Measurements from ENCODE around the gene IL26.
"Not testable (repeated sequence)": the region's sequence is repeated elsewhere in the genome, so short reads cannot be mapped to it uniquely, and the experiment has no call there.

Gene IL26

DNA sequence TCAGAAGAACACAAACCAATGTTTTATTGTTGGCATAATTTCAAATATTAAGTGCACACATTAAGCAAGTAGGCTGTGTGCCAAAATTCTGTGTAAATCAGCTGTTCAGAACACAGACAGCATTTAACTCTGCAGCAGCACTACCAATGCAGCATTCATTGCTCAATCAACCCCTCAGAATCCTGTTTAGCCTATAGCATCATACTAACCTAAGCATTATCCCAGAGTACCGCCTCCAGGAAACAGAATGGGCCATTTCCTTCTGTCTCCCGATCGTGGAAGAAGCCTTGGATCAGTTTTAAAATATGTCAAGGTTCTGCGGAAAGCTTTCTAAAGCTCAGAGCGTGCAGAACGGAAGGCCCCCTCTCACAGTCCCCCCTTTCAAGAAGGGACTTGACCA is 3.3 kb downstream of the IL26 start:
- H3K4me3 ChIP-seq (ENCODE audit: low read depth, low read length), result no peak overlapping the region
- DNase-seq (ENCODE audit: low read depth, low spot score), result no peak
- no peak for TF ChIP-seq CTCF (IDR thresholded peaks at IDR 0.05; ENCODE audit: insufficient read depth, low read length, missing control alignments)
- CTCF ChIA-PET, result interaction anchor here (0.6 to 6.1 kb wide), 39 partner anchors 10 to 1072 kb away, joined by 3 to 212 read pairs (median 5); partner anchors contain the start of gene MDM1
- POLR2A ChIA-PET, result no interaction called here

- TF ChIP-seq CTCF (IDR thresholded peaks at IDR 0.05; ENCODE audit: insufficient read depth, low read length, missing control alignments), result no peak
- ChIA-PET CTCF (interaction anchor here (1.2 to 6.1 kb wide), 4 partner anchors 17 to 1073 kb away, joined by 3 to 212 read pairs (median 60); no protein-coding TSS in a partner anchor), POLR2A (no interaction called here)
- DNase-seq (ENCODE audit: low read depth, low spot score), result no peak
- no peak overlapping the region for H3K4me3 ChIP-seq (ENCODE audit: low read depth, low read length)
Measured at GRCh38 chr12:68221497-68221896, 4.1 kb downstream of the IL26 start.

DNA sequence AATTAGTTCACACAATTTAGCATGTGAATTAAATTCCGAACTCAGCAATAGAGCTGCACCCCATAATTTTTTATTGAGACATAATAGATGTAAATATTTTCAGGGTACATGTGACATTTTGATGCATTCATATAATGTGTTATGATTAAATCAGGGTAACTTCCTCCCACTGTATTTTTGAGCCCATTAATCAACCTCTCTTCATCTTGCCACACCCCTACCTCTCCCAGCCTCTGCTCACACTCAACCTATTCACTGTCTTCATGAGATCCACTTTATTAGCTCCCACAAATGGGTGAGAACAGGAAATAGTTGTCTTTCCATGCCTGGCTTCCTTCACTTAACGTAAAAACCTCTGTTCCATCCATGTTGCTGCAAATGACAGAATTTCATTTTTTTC is 14.7 kb downstream of the IL26 start:
- H3K4me3 ChIP-seq (ENCODE audit: low read depth, low read length), result no peak overlapping the region
- DNase-seq (ENCODE audit: low read depth, low spot score), result no peak
- TF ChIP-seq CTCF (IDR thresholded peaks at IDR 0.05; ENCODE audit: insufficient read depth, low read length, missing control alignments), result no peak
- ChIA-PET CTCF (interaction anchor here (1.4 to 2.7 kb wide), 2 partner anchors 12 to 106 kb away, joined by 6 to 12 read pairs; no protein-coding TSS in a partner anchor), POLR2A (no interaction called here)

GRCh38 chr12:68209048-68209728 is 16.4 kb downstream of the IL26 start:
- POLR2A ChIA-PET; CTCF ChIA-PET; H3K4me3 ChIP-seq (ENCODE audit: low read depth, low read length); DNase-seq (ENCODE audit: low read depth, low spot score): not testable (repeated sequence)

DNA sequence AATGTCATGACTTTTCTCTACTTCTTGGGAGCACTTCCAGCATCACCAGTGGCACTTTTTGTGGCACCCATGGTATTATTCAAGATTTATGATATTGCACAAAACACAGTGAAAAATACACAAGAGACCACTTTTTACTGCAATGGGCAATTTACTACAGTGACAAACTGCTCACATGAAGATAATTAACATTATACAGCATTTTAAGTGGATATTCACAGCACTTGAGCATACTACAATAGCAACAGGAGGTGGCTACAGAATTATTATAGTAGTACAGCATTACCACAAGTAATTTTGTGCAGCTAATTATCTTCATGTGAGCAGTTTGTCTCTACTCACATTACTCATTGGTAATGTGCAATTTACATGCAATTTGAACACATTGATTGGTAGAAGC is 18.3 kb downstream of the IL26 start:
- no peak for DNase-seq (ENCODE audit: low read depth, low spot score)
- ChIA-PET POLR2A (no interaction called here), CTCF (interaction anchor here (1.0 kb wide), 1 partner anchor 16 kb away, joined by 3 read pairs; no protein-coding TSS in a partner anchor)
- TF ChIP-seq CTCF (IDR thresholded peaks at IDR 0.05; ENCODE audit: insufficient read depth, low read length, missing control alignments), result no peak
- no peak overlapping the region for H3K4me3 ChIP-seq (ENCODE audit: low read depth, low read length)

DNA sequence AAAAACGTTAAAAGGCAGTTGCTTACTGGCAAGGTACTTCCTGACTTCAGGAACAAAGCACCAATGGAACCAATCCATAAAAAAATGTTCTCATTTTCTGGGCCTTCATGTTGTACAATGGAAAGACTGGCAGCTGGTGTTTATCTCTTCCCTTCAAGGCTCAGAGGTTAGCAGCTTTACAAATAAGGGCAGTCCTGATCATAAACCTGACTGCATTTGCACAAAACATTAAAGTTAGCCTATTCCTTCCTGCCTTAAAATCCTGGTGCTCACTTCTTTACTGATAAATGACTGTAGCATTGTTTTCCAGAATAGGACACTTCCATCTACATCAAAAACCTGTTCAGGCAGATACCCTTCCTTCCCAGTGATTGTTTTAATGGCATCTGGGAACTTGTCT is 19.2 kb downstream of the IL26 start:
- no peak for DNase-seq (ENCODE audit: low read depth, low spot score)
- no peak for TF ChIP-seq CTCF (IDR thresholded peaks at IDR 0.05; ENCODE audit: insufficient read depth, low read length, missing control alignments)
- ChIA-PET CTCF (no interaction called here), POLR2A (no interaction called here)
- no peak overlapping the region for H3K4me3 ChIP-seq (ENCODE audit: low read depth, low read length)

GRCh38 chr12:68203460-68203875 is 22.1 kb downstream of the IL26 start:
- no peak for TF ChIP-seq CTCF (IDR thresholded peaks at IDR 0.05; ENCODE audit: insufficient read depth, low read length, missing control alignments)
- H3K4me3 ChIP-seq (ENCODE audit: low read depth, low read length), result no peak overlapping the region
- DNase-seq (ENCODE audit: low read depth, low spot score), result no peak
- CTCF ChIA-PET, result no interaction called here
- POLR2A ChIA-PET, result no interaction called here
